Endodermal cell (in vitro differentiated cells): Measurements from ENCODE around the gene SPINK1. TPM values are rescaled to one million over a fixed set of nuclear protein-coding genes. Genes with fewer than 3 reads are reported as not detected.
A peak's percentile ranks its signal among the peaks of the same experiment; 100 is the strongest.

Source experiments
- DNase-seq: peaks from one replicate; pipeline ENCODE4 v3.0.0-alpha.2; 2017
- H3K27ac ChIP-seq: 2 replicates; pipeline ENCODE4 v1.5.1; 2013; ENCODE audit warnings: mild to moderate bottlenecking, low read depth, low read length, moderate library complexity
- H3K27me3 ChIP-seq: 2 replicates; pipeline ENCODE4 v1.6.1; 2013; ENCODE audit warnings: mild to moderate bottlenecking, low read length, moderate library complexity; ENCODE audit not compliant: insufficient read depth, control insufficient read depth, poor library complexity, severe bottlenecking
- H3K36me3 ChIP-seq: 2 replicates; pipeline ENCODE4 v1.7.0; 2013; ENCODE audit warnings: mild to moderate bottlenecking, low read length, moderate library complexity; ENCODE audit not compliant: control insufficient read depth, insufficient read depth
- H3K4me1 ChIP-seq: one replicate; pipeline ENCODE4 v1.7.0; 2013; ENCODE audit warnings: low read length; ENCODE audit not compliant: control insufficient read depth, insufficient read depth
- H3K4me3 ChIP-seq: 2 replicates; pipeline ENCODE4 v1.5.1; 2013; ENCODE audit warnings: mild to moderate bottlenecking, low read length, moderate library complexity
- H3K9ac ChIP-seq: 2 replicates; pipeline ENCODE4 v1.6.1; 2013; ENCODE audit warnings: mild to moderate bottlenecking, low read length, moderate library complexity; ENCODE audit not compliant: poor library complexity, severe bottlenecking; ENCODE audit errors: extremely low read depth
- H3K9me3 ChIP-seq: 2 replicates; pipeline ENCODE4 v1.6.1; 2013; ENCODE audit warnings: mild to moderate bottlenecking, low read length, moderate library complexity; ENCODE audit not compliant: control insufficient read depth
- H3K27ac Mint-ChIP-seq: 2 replicates; pipeline ENCODE4 v1.8.0; 2020; ENCODE audit warnings: mixed read lengths
- H3K27me3 Mint-ChIP-seq: 2 replicates; pipeline ENCODE4 v1.8.0; 2021; ENCODE audit warnings: mild to moderate bottlenecking, mixed read lengths; ENCODE audit not compliant: insufficient read depth
- H3K36me3 Mint-ChIP-seq: 2 replicates; pipeline ENCODE4 v1.8.0; 2020; ENCODE audit warnings: low read depth, mixed read lengths
- H3K4me1 Mint-ChIP-seq: 2 replicates; pipeline ENCODE4 v1.8.0; 2020; ENCODE audit warnings: mixed read lengths
- H3K4me3 Mint-ChIP-seq: 2 replicates; pipeline ENCODE4 v1.8.0; 2020; ENCODE audit warnings: mild to moderate bottlenecking, moderate library complexity, mixed read lengths
- H3K9me3 Mint-ChIP-seq: 2 replicates; pipeline ENCODE4 v1.8.0; 2020; ENCODE audit warnings: mild to moderate bottlenecking, mixed read lengths
- CTCF ChIP-seq: fragments of 200-600 bp; sonication (generic); conservative IDR thresholded peaks from 2 replicates; pipeline ENCODE4 v1.5.0; 2021; ENCODE audit warnings: antibody characterized with exemption, mild to moderate bottlenecking
- WGBS, 2 experiments: methylation state at CpG; one replicate each; pipeline versions ENCODE4 v1.1.5 to v1.1.7; 2013; ENCODE audit warnings: missing lambda C conversion rate in 2 of 2, mixed read lengths in 1 of 2; ENCODE audit not compliant: insufficient coverage in 1 of 2, insufficient read length in 1 of 2; 5-methylcytosine and 5-hydroxymethylcytosine counted together
- total RNA-seq, 2 donors: library from RNA; stranded (reverse); fragmentation: NEBNext Ultra II Directional in 1 of 2; extraction: Animal tissue kit (Norgen Biotek cat#: 25700) in 1 of 2; gene quantifications; 2 replicates in 1 of 2; 3 replicates in 1 of 2; pipeline ENCODE4 v1.2.1, GENCODE V29; 2021

SPINK1 gene
- total RNA-seq, 2 donors from 2014 or later = not detected

- peaks cover 8% of the 10 kb centered on the region for H3K4me1 ChIP-seq
- H3K36me3 ChIP-seq = no peaks in the 10 kb centered on the region
- Mint-ChIP-seq H3K4me1 (peaks cover 84% of the 10 kb centered on the region), H3K27ac (peak overlapping the region; percentile 96), H3K36me3 (peaks cover 21% of the 10 kb centered on the region), H3K4me3 (peak overlapping the region; percentile 71), H3K9me3 (no peaks in the 10 kb centered on the region), H3K27me3 (no peaks in the 10 kb centered on the region)
- H3K9ac ChIP-seq = no peak overlapping the region
- DNase-seq = peak; percentile 87
- H3K9me3 ChIP-seq = no peaks in the 10 kb centered on the region
- H3K27ac ChIP-seq = peak overlapping the region; percentile 30
- no peaks in the 10 kb centered on the region for H3K27me3 ChIP-seq
- no peak for TF ChIP-seq CTCF
- peak overlapping the region; percentile 5 for H3K4me3 ChIP-seq
- whole genome bisulfite sequencing, 2 experiments = 18 to 43% methylated on average over 1 to 4 of the region's 4 CpGs
These were observed 37.6 kb upstream of the SPINK1 start for GRCh38 chr5:147869112-147869511.

GRCh38 chr5:147863454-147864158, 32.1 kb upstream of the SPINK1 start:
- Mint-ChIP-seq H3K27me3 (no peaks in the 10 kb centered on the region), H3K36me3 (peaks cover 5% of the 10 kb centered on the region), H3K27ac (peak overlapping the region; percentile 5), H3K9me3 (no peaks in the 10 kb centered on the region), H3K4me3 (no peak overlapping the region), H3K4me1 (peaks cover 83% of the 10 kb centered on the region)
- peaks cover 2% of the 10 kb centered on the region for H3K4me1 ChIP-seq
- 92 to 100% methylated on average over 1 to 3 of the region's 3 CpGs for WGBS, 2 experiments
- H3K9ac ChIP-seq = no peak overlapping the region
- no peak for DNase-seq
- TF ChIP-seq CTCF = no peak
- H3K4me3 ChIP-seq = no peak overlapping the region
- H3K36me3 ChIP-seq = no peaks in the 10 kb centered on the region
- H3K27ac ChIP-seq = no peak overlapping the region
- no peaks in the 10 kb centered on the region for H3K9me3 ChIP-seq
- H3K27me3 ChIP-seq = no peaks in the 10 kb centered on the region

- no peaks in the 10 kb centered on the region for H3K36me3 Mint-ChIP-seq
- H3K36me3 ChIP-seq = no peaks in the 10 kb centered on the region
- DNase-seq = peak; percentile 54
- no peaks in the 10 kb centered on the region for H3K27me3 Mint-ChIP-seq
- H3K9me3 Mint-ChIP-seq = no peaks in the 10 kb centered on the region
- no peak for TF ChIP-seq CTCF
- peaks cover 67% of the 10 kb centered on the region for H3K4me1 Mint-ChIP-seq
- no peak overlapping the region for H3K4me3 ChIP-seq
- no peaks in the 10 kb centered on the region for H3K27me3 ChIP-seq
- 81% methylated on average over 1 of the region's 1 CpG; no CpG with 5 or more reads in 1 of the 2 experiments for WGBS, 2 experiments
- H3K4me1 ChIP-seq = peaks cover 2% of the 10 kb centered on the region
- H3K9ac ChIP-seq = no peak overlapping the region
- no peak overlapping the region for H3K27ac ChIP-seq
- peak overlapping the region; percentile 45 for H3K27ac Mint-ChIP-seq
- H3K4me3 Mint-ChIP-seq = no peak overlapping the region
- H3K9me3 ChIP-seq = no peaks in the 10 kb centered on the region
These were observed 29.2 kb upstream of the SPINK1 start for GRCh38 chr5:147860641-147861025.
